Measurements from ENCODE around the gene AUP1.
A peak's percentile ranks its signal among the peaks of the same experiment; 100 is the strongest.

DNA sequence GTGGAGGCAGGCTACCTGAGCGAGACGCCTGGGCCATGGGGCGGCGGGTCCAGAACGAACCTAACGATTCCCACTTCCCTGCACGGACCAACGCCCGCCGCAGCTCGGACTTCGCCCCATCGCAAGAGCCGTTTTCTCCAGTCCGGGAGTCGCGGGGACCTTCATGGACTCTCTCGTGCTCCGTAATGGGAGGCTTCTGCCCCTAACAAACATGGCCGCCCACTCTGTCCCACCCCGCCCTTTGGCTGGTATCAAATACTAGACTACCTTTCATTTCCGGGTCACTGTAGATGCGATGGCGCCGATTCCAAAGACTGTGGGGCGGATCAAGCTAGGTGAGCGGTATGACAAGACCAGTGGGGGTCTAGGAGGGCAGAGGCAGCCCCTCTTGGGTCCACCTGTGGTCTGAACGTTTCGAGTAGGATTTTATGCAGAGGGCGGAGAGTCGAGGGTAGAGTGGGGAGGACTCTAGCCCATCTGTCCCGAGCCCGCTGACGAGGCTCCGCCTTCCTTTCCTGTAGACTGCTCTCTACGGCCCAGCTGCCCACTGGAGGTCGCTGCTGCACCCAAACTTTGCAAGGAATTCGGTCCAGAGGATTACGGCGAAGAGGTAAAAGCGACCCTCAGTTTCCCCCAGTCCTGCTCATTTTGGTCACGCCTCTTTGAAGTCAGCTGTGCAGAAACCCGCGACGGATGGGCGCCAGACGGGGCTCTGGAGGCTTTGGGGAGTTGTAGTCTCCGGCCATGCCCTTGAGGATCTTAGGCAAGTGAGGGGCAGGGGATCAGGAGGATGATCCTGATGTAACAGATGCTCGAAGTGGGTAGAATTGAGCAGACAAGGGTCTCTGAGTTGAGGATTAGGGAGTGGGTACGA lies 46.5 kb downstream of the AUP1 start, which contains the start of the genes CCDC142 and TTC31:
- TF ChIP-seq POLR2AphosphoS5 (IDR thresholded peaks at IDR 0.05) (peak; percentile 61 to 81 (median 66)), POLR2A (IDR thresholded peaks at IDR 0.05) (peak; percentile 79), EP300 (IDR thresholded peaks at IDR 0.05; ENCODE audit: low read depth) (no peak)
- TF ChIP-seq, protein P1, sequence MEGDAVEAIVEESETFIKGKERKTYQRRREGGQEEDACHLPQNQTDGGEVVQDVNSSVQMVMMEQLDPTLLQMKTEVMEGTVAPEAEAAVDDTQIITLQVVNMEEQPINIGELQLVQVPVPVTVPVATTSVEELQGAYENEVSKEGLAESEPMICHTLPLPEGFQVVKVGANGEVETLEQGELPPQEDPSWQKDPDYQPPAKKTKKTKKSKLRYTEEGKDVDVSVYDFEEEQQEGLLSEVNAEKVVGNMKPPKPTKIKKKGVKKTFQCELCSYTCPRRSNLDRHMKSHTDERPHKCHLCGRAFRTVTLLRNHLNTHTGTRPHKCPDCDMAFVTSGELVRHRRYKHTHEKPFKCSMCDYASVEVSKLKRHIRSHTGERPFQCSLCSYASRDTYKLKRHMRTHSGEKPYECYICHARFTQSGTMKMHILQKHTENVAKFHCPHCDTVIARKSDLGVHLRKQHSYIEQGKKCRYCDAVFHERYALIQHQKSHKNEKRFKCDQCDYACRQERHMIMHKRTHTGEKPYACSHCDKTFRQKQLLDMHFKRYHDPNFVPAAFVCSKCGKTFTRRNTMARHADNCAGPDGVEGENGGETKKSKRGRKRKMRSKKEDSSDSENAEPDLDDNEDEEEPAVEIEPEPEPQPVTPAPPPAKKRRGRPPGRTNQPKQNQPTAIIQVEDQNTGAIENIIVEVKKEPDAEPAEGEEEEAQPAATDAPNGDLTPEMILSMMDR (IDR thresholded peaks at IDR 0.05): peak; percentile 82 to 94 (median 88)

All from transverse colon (tissue), 4 donors.